Measurements from ENCODE around the gene AKT1S1. TPM values are rescaled to one million over a fixed set of nuclear protein-coding genes. Genes with fewer than 3 reads are reported as not detected.

Gene AKT1S1
- total RNA-seq, 4 donors from 2014 or later, result 5.5 to 20.3 (median 9.1) TPM

DNA sequence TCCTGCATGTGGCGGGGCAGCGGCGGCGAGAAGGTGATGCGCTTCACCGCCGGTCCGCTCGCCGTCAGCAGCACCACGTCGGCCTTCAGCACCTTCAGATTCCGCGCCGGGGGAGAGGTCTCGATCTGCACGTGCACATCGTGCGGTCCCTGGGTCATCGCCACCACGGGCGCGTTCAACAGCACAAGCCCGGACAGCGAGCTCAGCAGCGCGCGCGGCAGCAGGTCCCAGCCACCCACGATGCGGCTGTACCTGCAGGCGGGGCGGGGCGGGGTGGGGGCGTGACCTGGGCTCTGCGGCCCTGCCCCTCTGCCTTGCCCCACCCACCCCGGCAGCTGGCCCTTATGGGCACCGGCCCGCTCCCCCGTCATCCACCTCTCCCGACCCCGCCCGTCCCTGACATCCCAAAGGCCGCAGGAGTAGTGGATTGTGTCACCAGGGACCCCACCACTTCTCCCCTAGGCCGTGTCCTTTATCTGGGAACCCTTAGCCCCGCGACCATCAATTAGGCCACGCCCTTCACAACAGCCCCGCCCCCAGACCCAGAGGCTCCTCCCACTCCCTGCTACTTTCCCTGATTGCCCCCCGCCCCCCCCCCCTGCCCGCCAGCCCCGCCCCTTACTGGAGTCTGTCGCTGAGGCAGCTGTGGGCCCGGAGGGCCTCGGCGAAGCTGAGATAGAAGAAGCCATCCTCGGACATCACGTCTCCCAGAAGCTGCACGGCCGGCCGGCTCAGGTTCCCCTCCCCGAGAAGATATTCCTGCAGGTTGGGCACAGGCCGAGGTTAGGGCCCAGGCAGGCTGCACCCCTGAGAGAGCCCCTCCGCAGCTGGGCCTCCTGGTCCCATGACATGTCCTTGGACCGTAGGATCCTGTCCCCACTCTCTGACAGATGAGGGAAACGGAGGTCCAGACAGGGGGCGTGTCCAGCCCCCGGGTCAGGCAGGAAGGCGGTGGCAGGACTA lies 13.5 kb upstream of the AKT1S1 start:
- TF ChIP-seq, protein P1, sequence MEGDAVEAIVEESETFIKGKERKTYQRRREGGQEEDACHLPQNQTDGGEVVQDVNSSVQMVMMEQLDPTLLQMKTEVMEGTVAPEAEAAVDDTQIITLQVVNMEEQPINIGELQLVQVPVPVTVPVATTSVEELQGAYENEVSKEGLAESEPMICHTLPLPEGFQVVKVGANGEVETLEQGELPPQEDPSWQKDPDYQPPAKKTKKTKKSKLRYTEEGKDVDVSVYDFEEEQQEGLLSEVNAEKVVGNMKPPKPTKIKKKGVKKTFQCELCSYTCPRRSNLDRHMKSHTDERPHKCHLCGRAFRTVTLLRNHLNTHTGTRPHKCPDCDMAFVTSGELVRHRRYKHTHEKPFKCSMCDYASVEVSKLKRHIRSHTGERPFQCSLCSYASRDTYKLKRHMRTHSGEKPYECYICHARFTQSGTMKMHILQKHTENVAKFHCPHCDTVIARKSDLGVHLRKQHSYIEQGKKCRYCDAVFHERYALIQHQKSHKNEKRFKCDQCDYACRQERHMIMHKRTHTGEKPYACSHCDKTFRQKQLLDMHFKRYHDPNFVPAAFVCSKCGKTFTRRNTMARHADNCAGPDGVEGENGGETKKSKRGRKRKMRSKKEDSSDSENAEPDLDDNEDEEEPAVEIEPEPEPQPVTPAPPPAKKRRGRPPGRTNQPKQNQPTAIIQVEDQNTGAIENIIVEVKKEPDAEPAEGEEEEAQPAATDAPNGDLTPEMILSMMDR (IDR thresholded peaks at IDR 0.05; ENCODE audit: low read depth), result no peak

DNA sequence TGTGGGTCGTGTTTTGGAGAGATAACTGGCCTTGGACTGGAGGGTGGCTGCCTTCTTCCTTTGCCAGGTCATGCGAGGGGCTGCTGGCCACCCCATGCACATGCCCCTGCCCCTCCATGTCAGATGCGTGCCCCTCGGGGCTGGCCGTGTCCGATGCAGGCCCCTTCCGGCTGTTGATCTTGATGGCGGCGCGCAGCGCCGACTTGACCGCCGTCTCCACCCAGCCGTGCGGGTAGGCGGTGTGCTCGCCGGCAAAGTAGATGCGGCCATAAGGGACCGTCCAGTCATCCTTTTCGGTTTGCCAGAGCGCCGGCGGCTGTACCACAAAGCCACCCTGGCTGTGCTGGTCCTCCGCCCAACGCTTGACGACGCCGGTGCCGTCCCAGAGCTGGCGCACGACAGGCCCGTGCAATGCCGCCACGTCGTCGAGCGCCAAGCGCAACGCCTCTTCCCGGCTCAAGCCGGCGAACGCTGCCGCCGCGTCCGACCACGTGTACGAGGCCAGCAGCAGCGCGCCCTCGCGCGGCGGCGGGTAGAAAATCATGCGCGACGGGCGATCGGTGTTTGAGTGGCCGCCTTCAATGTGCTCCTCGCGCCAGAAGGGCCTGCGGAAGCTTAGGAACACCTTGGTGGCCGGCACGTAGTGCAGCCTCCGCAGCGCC lies 12.7 kb upstream of the AKT1S1 start:
- TF ChIP-seq, protein P1 (IDR thresholded peaks at IDR 0.05; ENCODE audit: low read depth), result no peak

DNA sequence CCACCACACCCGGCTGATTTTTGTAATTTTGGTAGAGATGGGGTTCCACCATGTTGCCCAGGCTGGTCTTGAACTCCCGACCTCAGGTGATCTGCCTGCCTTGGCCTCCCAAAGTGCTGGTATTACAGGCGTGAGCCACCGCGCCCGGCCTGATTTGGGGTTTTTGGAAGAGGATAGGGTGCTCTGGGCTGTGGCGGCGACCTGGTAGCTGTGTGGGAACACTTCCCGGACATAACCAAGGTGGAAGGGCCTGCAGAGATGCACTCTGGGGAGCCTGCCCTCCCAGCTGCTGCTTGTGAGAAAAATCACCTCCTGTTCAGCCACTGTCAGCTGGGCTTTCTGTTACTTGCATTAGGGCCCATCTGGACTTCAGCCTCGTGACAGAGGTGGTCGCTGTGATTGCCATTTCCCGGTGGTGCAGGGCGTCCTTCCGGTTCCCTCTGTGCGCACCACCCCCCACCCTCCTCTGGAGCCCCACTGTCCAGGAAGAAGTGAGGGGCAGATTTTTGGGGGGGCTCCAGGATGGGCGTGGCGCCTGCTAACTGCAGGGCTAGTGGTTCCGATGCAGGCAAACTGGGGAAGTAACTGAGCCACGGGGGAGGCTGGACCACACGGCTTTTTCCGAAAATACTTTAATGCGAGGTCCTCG lies 12.0 kb upstream of the AKT1S1 start:
- TF ChIP-seq, protein P1 (IDR thresholded peaks at IDR 0.05; ENCODE audit: low read depth), result no peak

DNA sequence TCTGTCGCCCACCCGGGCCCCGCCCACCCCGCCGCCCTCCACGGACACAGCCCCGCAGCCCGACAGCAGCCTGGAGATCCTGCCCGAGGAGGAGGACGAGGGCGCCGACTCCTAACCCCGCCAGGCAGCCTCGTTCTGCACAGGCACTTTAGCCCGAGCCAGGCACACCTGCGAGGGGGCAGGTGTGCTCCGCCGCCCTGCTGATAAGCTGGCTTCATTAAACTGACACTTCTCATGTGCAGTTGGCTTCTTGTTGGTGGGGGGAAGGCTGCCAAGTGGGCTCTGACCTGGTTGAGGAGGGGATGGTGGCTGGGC lies 11.3 kb upstream of the AKT1S1 start:
- TF ChIP-seq, protein P1 (IDR thresholded peaks at IDR 0.05; ENCODE audit: low read depth), result no peak

DNA sequence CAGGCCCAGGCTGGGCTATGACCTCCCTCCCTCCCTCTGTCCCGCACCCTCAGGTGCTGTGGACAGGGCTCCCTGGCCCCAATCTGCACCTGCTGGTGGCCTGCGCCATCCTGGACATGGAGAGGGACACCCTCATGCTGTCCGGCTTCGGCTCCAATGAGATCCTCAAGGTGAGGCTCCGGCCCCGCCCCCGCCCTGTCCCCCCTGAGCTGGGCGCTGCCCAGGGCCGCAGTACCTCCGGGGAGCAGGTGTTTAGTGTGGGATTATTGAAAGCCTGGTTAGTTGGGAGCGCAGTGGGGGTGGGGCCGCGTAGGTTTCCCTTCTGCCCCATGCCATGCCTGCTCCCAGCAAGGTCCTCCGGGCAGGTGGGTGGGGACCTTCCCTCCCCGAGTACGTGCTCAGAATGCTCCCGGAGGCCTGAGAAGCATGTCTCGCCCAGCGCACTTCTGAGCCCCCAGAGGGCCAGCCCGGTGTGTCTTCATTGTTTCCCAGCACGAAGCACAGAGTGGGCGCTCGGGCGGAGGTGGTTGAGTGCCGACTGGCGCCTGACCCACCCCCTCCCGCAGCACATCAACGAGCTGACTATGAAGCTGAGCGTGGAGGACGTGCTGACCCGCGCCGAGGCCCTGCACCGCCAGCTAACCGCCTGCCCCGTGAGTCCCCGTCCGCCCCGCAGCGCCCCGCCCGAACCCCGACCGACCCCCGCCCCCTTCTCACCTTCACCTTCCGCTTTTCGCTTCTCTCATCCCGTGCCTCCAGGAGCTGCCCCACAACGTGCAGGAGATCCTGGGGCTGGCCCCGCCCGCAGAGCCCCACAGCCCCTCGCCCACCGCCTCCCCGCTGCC lies 10.7 kb upstream of the AKT1S1 start:
- TF ChIP-seq, protein P1 (IDR thresholded peaks at IDR 0.05; ENCODE audit: low read depth), result no peak

DNA sequence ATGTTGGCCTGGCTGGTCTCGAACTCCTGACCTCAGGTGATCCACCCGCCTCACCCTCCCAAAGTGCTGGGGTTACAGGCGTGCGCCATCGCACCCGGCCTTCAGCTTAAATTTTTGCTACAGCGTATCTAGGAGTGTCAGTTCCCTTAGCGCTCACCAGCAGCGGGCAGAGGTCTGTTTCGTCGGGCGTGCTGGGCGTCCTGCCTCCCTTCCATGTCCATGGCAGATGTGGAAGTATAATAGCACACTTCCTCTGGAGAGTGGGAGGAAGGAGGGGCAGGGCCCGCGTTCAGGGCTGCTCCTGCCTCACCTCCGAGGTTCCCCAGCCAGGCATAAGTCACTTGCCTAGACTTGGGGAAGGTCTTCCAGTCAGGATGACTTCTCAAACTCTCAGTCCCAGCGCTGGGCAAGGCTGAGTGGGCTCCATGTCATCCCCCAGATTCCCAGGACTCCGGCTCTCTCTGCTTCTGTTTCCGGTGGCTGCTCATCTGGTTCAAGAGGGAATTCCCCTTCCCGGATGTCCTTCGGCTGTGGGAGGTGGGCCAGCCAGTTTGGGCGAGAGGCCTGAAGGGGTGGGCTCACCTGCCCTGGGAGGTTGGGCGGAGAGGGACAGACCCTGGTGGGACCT lies 10.0 kb upstream of the AKT1S1 start:
- TF ChIP-seq, protein P1 (IDR thresholded peaks at IDR 0.05; ENCODE audit: low read depth), result no peak
